ENCODE data around the gene SALL4.
A peak's percentile ranks its signal among the peaks of the same experiment; 100 is the strongest.
"Not testable (repeated sequence)": the region's sequence is repeated elsewhere in the genome, so short reads cannot be mapped to it uniquely, and the experiment has no call there.

Gene SALL4

DNA sequence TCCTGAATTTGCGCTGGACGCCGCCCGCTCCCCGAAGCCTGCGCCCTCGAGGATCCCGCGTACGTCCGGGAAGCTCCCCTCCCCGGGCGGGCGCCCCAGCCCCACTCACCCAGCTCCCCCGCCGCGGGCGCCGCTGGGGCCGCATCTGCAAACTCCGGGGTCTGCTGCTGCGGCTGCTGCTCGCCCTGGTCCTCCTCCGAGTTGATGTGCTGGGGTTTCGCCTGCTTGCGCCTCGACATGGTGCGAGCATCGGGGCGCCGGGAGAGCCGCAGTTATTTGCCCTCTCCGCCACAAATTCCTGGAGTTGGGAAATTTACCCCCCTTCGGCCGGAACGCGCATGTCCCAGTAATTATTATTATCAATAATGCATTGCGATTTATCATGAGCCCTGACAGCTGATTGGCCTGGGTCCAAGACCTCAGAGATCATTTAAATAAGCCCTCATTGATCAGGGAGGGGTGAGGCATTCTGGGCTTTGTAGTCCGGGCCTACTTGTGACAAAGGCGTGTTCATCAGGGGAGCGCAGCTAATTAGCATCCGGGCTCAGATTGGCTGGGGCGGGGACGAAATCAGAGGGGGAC lies at the start of gene SALL4:
Gene SALL4, minus strand, starts transcription at position 352 of the 582 bp plus-strand sequence. Its CDS starts 113 bp downstream, at position 239.
- peak; percentile 31 for DNase-seq (ENCODE audit: low read depth, low spot score)

DNA sequence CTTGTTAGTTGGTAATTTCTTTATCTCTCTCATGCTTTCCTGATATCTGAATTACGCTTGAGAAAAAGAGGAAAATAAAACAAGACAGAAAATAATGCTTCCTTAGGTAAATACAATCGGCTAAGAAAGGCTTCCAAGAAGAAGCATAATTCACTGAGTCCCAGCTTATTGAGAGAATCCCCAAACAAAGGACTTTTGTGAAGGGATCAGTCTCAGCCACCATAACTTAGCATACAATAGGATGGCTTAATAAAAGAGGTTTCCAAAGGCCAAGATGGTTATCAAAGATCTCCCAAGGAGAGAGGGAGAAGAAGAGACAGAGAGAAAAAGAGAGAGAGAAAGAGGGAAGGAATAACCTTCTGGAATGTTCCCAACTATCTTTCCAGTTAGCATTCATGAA lies 46.0 kb upstream of the SALL4 start:
- DNase-seq (ENCODE audit: low read depth, low spot score): no peak

DNA sequence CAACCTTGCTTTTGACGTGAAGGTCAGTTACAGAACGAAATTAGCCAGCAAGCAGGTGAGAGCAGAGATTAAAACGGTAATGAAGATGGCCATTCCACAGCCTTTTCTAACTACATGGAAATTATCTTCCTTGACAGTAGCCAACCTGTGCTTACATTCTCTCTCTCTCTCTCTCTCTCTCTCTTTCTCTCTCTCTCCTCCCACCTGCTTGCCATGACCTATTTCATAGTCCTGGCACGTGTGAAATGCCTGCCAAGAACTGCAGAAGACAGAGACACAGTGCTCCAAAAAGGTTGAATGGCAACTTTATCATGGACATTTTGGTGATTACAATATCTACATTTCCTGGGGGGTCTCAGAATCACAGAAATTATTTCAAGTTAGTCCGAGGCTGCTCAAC lies 38.5 kb upstream of the SALL4 start:
- DNase-seq (ENCODE audit: low read depth, low spot score): no peak

DNA sequence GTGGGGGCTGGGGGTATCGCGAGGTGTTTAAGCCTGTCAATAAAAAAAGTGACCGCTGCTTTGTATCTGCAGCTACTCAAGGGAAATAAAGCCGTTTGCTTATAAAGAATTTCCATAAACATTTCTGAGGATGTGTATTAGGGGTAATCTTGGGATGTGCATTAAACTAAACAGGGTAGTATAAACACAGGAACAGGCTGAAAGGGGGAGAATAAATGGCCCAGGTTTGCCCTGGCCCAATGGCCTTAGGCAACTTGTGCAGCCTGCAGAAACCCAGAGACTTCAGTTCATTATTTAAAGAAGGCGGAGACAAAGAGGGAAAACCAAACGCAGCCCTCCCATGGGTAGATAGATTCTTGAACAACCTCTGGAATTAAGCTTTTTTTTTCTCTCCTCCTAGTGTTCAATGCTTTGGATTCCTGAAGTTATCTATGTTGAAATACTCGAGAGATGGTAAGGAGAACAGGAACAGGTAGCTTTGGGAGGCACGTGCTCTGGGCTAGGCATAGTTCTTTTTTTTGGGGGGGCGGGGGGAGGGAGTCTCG lies 35.6 kb upstream of the SALL4 start:
- DNase-seq (ENCODE audit: low read depth, low spot score): no peak

DNA sequence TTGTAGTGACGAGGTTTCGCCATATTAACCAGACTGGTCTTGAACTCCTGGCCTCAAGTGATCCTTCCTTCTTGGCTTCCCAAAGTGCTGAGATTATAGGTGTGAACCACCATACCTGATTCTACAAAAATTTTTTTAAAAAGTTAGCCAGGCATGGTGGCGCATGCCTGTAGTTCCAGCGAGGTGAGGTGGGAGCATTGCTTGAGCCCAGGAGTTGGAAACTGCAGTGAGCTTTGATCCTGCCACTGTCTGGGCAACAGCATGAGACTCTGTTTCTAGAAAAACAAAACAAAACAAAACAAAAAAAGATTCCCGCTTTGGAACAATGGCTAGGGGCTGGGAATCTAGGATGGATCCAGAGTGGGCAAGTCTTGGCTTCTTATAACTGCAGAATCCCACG lies 35.1 kb upstream of the SALL4 start:
- no peak for DNase-seq (ENCODE audit: low read depth, low spot score)

DNA sequence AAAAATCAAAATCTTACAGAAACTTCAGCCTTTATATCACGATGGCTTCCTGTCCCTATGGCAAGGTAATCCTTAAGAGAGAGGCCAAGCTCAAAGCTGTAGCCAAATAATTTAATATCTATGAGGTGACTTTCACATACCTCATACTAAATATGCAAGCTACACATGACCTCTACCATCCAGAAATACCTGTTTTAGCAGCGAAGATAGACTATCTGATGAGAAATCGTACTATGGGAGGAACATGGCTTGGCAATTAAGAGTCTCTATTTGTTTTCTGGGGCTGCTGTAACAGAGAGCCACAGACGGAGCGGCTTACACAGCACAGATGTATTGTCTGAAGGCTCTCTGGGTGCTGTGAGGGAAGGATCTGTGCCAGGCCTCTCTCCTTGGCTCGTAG lies 31.0 kb upstream of the SALL4 start:
- DNase-seq (ENCODE audit: low read depth, low spot score): no peak

DNA sequence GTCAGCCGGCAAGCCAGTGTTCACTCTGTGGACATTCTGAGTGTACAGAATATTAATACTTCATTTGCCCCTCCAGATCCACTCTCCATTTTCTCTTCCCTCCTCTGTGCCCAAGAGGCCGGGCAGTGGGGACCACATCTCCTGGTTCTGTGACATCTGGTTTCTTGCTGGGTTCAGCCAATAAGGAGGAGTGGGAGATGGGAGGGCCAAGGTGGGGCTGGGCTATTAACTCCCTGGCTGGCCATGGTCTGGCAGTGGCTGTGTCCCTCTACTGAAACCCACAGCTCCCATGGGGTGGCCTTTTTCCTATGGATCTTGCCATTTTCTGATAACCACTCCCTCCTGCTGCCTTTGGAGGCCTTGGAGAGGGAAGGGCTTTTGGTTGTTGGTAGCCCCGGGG lies 30.0 kb upstream of the SALL4 start:
- no peak for DNase-seq (ENCODE audit: low read depth, low spot score)

DNA sequence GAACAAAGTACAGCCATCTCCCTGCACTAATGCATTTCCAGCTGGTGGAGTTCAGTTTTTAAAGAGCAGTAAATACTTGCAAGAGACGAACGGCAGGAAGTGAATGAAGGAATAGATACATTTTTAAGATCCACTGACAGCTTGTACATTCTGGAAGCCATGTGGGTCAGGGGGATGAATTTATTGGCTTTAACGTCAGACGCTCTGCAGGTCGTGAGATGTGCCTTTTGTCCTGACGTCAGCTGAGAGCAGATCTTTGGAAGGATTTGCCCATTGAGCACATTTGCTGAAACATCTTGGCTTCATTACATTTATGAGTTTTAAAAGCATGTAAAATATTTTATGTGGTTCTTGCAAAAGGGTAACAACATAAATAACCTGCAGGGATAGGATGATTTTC lies 29.5 kb upstream of the SALL4 start:
- DNase-seq (ENCODE audit: low read depth, low spot score): no peak

DNA sequence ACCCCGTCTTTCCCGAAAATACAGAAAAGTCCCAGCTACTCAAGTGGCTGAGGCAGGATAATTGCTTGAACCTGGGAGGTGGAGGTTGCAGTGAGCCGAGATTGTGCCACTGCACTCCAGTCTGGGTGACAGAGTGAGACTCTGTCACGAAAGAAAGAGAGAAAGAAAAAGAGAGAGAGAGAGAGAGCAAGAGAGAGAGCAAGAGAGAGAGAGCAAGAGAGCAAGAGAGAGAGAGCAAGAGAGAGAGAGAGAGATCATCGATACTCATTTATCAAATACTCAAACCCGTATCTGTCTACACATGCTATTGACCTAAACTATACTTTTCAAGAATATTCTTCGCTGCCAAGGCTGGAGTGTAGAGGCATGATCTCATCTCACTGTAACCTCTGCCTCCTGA lies 28.2 kb upstream of the SALL4 start:
- DNase-seq (ENCODE audit: low read depth, low spot score): no peak

DNA sequence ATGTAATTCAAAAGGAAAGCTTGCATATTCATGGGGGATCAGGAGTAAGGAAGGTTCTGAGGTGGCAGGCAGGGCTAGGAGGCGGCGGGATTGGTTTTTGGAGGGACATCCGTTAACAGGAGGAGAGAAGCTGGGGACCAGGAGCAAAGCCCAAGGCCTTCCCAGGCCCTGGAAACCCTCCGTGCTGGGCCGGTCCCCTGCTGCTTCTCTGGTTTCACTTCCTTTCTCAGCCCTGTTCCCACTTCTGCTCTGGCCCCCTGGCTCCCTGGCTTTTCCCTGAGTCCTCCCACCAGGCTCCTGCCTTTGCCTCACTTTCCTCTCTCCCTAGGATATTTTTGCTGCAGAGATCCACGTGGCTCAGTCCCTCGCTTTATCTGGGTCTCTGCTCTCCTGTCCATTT lies 26.4 kb upstream of the SALL4 start:
- DNase-seq (ENCODE audit: low read depth, low spot score): no peak

DNA sequence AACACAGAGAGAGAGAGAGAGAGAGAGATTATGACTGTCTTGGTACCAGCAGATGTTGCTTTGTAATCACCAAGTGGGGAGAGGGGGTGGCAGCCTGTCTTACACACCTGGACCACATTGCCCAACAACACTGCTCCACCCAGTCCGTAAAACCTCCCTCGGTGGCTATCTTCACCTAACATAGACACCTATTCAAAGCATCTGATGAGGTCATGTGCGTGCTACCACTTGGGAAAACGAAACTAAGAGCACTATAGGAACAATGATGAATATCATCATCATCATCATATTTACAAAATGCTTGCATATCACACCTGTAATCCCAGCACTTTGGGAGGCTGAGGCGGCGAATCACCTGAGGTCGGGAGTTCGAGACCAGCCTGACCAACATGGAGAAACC lies 24.1 kb upstream of the SALL4 start:
- no peak for DNase-seq (ENCODE audit: low read depth, low spot score)

DNA sequence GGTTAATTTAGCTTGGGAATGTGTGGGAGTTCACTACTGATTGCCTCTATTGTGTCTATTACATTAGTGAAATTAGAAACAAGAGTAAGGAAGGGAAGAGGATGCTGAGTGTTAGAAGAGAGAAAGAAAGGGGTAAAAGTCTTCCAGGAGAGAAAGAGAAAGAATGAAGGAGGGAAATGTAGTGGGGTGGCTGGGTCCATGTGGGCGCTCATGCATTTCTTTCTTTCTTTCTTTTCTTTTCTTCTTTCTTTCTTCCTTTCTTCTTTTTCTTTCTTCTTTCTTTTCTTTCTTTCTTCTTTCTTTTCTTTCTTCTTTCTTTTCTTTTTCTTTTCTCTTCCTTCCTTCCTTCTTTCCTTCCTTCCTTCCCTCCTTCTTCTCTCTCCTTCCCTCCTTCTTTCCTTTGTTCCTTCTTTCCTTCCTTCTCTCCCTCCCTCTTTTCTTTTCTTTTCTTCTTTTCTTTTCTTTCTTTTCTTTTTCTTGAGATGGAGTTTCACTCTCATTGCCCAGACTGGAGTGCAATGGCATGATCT lies 16.2 kb upstream of the SALL4 start:
- DNase-seq (ENCODE audit: low read depth, low spot score): no peak

DNA sequence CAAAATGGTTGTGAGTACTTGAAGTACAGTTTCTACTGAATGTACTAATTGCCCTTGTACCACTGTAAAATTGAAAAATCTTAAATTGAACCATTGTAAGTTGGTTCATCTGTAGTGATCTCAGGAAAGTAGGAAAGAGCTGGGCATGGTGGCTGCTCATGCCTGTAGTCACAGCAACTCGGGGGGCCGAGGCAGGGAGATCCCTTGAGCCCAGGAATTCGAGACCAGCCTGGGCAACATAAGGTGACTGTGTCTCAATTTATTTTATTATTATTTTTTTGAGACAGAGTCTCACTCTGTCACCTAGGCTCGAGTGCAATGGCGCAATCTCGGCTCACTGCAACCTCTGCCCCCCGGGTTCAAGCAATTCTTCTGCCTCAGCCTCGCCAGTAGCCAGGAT lies 14.5 kb upstream of the SALL4 start:
- not testable (repeated sequence) for DNase-seq (ENCODE audit: low read depth, low spot score)

DNA sequence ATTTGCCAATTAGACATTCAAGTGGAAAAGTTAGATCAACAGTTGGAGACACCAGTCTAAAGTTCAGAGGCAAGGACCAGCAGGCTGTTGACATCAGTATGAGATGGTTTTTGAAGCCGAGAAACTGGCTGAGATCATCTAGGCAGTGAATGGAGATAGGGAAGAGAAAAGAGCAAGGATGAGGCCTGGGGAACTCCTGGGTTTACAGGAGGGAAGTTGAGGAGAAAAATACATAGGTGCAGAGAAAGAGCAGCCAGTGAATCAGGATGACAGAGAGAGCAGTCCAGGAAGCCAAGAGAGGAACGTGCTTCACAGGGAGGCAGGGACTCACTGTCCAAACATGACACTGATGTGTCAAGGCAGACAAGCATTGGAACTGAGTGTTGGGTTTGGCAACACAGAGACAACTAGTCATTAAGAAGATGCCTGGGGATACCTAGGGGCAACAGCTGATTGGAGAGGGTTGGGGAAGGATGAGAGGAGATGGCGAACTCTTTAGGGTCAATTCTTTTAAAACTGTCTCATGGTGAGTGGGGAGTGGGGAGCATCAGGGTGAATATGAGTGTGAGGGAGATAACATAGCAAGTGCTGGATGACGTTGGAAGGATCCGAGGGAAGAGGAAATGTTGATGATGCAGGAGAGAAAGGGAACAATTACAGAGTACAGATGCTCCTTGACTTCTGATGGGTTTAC lies 13.2 kb upstream of the SALL4 start:
- DNase-seq (ENCODE audit: low read depth, low spot score): no peak

DNA sequence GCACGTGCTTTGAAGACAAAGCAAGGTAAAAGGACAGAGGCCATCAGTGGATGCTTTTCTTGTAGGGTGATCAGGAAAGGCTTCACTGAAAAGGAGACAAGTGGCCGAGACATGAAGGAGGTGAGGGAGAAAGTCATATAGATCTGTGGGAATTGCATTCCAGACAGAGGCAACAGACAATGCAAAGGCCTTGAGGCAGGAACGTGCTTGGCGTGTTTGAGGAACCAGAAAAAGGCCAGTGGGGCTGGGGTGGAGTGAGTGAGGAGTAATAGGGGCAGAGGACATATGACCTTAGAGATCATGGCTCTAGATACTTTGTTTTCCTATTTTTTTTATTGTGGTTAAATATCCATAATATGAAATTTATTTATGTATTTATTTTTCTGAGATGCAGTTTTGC lies 10.5 kb upstream of the SALL4 start:
- no peak for DNase-seq (ENCODE audit: low read depth, low spot score)

DNA sequence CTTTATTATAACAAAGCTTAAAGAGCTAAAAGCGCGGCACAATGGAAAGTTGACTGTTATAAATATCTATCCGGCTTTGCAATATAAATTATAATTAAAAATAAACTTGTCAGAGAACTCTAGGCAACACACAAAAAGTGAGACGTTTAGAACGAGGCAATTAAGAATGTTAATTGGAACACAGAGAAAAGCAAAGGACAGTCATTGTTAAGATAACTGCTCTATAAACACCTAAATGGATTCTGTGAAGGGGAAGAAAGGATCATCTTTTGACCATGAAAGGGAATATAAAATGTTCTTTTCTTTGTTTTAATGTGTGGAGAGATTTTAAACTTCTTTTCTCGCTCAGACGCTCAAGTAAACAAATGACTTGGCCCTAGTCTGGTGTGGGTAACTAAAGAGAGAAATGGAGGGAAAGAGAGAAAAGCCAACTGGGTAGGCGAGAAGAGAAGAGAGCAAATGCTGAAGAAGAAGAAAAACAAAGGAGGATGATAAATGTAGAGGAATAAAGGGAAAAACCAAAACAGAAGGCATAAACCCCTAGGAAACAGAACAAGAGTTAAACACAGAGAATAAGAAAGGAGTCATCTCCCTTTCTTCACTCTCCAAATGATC lies 9.3 kb upstream of the SALL4 start:
- DNase-seq (ENCODE audit: low read depth, low spot score): no peak

DNA sequence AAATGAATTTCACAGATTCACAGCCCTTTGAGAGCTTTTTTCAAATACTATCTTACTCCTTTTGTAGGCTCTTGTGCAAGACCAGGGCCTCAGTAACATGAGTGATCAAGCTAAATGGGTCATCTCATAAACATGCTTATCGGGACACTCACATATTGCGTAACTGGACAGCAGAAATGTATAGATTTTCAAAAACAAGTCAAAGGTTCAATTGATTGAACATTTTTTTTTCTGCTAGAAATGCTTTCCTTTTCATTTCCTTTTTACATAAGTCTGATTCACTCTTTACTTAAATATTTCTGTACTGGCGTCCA lies 8.7 kb upstream of the SALL4 start:
- DNase-seq (ENCODE audit: low read depth, low spot score): no peak

DNA sequence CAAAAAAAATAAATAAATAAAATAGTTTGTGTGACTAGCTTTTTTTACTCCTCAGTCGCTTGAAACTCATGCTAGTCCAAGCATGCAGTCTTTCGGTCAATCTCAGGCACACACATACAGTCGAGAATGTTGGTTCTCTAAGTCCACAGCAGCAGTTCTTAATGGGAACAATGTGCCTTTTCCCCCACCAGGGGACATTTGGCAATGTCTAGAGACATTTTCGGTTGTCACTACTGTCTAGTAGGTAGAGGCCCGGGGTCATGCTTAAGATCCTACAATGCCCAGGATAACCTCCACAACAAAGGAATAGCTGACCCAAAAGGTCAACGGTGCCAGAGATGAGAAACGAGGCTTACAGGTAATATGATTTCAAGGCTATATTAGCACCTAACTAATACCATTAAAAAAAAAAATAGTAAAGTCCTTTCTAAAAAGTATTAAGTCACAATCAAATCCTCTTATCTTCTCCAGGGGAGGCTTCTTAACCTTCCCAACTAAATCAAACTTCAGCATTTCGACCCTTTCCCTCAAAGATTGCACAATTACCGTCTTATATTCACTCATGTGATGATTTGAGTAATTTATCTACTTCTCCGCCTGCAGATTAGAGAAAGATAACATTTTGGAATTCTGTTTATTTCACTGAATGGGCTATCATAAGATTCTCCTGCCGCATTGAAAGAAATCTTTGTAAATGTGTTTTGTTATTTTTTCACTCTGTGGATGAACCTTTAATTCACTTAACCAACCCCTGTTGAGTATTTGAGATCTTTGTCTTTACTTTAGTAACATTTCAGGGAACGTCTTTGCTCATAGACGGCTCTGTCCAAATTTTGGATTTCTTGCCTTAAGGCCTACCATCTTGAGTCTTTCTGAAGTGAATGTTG lies 8.1 kb upstream of the SALL4 start:
- no peak for DNase-seq (ENCODE audit: low read depth, low spot score)

DNA sequence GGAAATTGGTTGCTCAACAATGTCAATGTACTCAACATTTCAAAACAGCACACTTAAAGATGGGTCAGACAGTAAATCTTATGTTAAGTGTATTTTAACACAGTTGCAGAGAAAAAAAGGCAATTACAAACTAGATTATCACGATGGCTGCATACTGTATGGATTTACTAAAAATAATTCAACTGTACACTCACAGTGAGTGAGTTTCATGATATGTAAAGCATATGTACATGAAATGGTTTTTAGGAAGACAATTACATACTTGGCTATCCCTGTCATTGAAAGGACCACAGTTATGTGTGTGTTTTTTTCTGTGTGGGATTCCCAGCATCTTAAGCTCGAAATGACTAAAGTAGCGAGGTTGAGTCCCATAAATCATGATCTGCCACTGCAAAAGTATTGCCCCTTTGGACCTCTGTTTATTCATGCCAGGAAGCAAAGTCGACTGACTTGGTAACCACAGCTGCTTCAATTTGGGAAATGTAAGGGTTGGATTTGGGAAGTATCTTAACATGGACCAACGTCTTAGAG lies 5.5 kb upstream of the SALL4 start:
- DNase-seq (ENCODE audit: low read depth, low spot score): peak; percentile 58

DNA sequence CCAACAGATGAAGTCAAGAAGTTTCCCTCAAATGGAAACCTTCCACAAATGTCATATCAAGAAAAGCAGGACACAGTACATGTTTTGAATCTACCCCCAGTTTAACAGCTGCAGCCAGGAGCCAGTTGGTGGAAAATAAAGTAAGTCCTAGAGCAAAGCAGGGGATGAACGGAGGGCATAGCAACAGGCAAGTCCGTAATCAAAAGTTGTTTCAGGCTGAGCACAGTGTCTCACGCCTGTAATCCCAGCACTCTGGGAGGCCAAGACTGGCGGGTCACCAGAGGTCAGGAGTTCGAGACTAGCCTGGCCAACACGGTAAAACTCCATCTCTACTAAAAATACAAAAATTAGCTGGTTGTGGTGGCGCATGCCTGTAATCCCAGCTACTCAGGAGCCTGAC lies 2.4 kb upstream of the SALL4 start:
- no peak for DNase-seq (ENCODE audit: low read depth, low spot score)

DNA sequence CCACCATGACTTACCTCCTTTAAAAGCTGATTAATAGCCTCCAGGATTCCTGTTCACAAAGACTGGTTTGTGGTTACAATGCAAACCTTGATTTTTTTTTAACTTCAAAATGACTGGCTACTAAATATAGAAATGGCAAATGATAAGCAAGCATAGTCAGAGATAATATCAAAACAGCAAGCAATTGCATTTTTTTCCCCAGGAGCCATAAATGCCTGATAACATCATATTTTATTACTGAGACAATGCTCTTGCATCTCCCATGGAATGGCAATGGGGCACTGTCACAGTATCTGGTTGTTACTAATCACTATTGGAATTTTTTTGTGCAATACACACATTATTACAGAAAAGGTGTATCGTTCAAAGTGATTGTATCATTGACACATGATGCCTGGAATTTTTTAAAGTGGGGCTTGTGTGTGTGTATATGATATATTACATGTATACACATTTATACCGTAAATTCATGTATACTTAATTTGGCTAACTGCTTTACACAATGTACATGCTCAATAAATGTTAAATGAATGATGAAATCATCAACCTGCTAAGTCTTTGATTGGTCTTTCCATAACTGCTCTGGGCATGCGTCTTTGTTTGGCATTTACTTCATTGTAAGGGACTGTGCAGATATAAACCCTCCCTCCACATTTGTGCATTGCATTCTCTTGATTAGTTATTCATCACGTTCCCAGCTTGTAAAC lies 980 bp upstream of the SALL4 start:
- DNase-seq (ENCODE audit: low read depth, low spot score): no peak

Data from astrocyte of the hippocampus (primary cell).